AG08396 (cell line): ENCODE results near the gene TENT4A.

Source experiments
- DNase-seq: peaks from one replicate; pipeline ENCODE4 v3.0.0; 2012; ENCODE audit warnings: low spot score, mixed read lengths

TENT4A gene

GRCh38 chr5:6718161-6718681 is 5.0 kb downstream of the TENT4A start:
- DNase-seq, result no peak

GRCh38 chr5:6718718-6719117 is 5.5 kb downstream of the TENT4A start:
- DNase-seq, result no peak

- no peak for DNase-seq
Measured at GRCh38 chr5:6719417-6719816, 6.2 kb downstream of the TENT4A start.

- no peak for DNase-seq
Measured at GRCh38 chr5:6719896-6720560, 6.8 kb downstream of the TENT4A start.

GRCh38 chr5:6720561-6720921 is 7.3 kb downstream of the TENT4A start:
- DNase-seq, result no peak

GRCh38 chr5:6721442-6721841 is 8.2 kb downstream of the TENT4A start:
- DNase-seq, result peak; percentile 27

GRCh38 chr5:6722015-6722414 is 8.8 kb downstream of the TENT4A start:
- peak; percentile 45 for DNase-seq

- no peak for DNase-seq
Measured at GRCh38 chr5:6723122-6723815, 10.0 kb downstream of the TENT4A start.

GRCh38 chr5:6723816-6724300 is 10.6 kb downstream of the TENT4A start:
- DNase-seq, result no peak

GRCh38 chr5:6724321-6724929 is 11.2 kb downstream of the TENT4A start:
- no peak for DNase-seq

- DNase-seq, result no peak
Measured at GRCh38 chr5:6725421-6725820, 12.2 kb downstream of the TENT4A start.

- no peak for DNase-seq
Measured at GRCh38 chr5:6726006-6726405, 12.8 kb downstream of the TENT4A start.

GRCh38 chr5:6727231-6727630 is 14.0 kb downstream of the TENT4A start:
- DNase-seq, result no peak

GRCh38 chr5:6728011-6728794 is 15.0 kb downstream of the TENT4A start:
- no peak for DNase-seq

GRCh38 chr5:6728795-6729183 is 15.6 kb downstream of the TENT4A start:
- DNase-seq, result no peak

GRCh38 chr5:6729386-6730310 is 16.4 kb downstream of the TENT4A start:
- DNase-seq, result no peak

- no peak for DNase-seq
Measured at GRCh38 chr5:6730407-6730806, 17.2 kb downstream of the TENT4A start.

- no peak for DNase-seq
Measured at GRCh38 chr5:6730807-6731206, 17.6 kb downstream of the TENT4A start.

- no peak for DNase-seq
Measured at GRCh38 chr5:6731465-6732237, 18.4 kb downstream of the TENT4A start.

GRCh38 chr5:6732634-6733410 is 19.6 kb downstream of the TENT4A start:
- peak; percentile 61 for DNase-seq
